ENCODE results near the gene PARD6A. TPM values are rescaled to one million over a fixed set of nuclear protein-coding genes. Genes with fewer than 3 reads are reported as not detected.

PARD6A gene
- total and polyA plus RNA-seq, 2 of the 13 experiments (the other 11 are each of a cell fraction or from before 2014, with no cell fraction given) = 3.5 to 4.3 TPM

GRCh38 chr16:67652578-67653127, 8.1 kb upstream of the PARD6A start (continued):
- TF ChIP-seq ARID4A (CRISPR knock-in tag; IDR thresholded peaks at IDR 0.05; ENCODE audit: borderline replicate concordance) (peak; percentile 66; the same call in 1 of the 2 replicates), IKZF4 (CRISPR knock-in tag; IDR thresholded peaks at IDR 0.05; ENCODE audit: borderline replicate concordance, low read depth, not compliant biosample characterization) (peak; percentile 74), RBFOX2 (IDR thresholded peaks at IDR 0.05; ENCODE audit: low read depth, low read length) (no peak), HNF1B (CRISPR knock-in tag; IDR thresholded peaks at IDR 0.05) (no peak), TARDBP (CRISPR knock-in tag; IDR thresholded peaks at IDR 0.05) (no peak), NFYB (CRISPR knock-in tag; IDR thresholded peaks at IDR 0.05) (no peak), KDM6A (CRISPR knock-in tag; IDR thresholded peaks at IDR 0.05; ENCODE audit: low read depth) (no peak), MED8 (CRISPR knock-in tag; IDR thresholded peaks at IDR 0.05; ENCODE audit: insufficient replicate concordance) (no peak), AGO1 (IDR thresholded peaks at IDR 0.05; ENCODE audit: low read depth, low read length, poor library complexity, severe bottlenecking) (no peak), ZNF891 (CRISPR knock-in tag; IDR thresholded peaks at IDR 0.05) (no peak), ZBTB46 (CRISPR knock-in tag; IDR thresholded peaks at IDR 0.05; ENCODE audit: borderline replicate concordance) (no peak), MED13 (CRISPR knock-in tag; IDR thresholded peaks at IDR 0.05) (no peak), HOXA5 (CRISPR knock-in tag; IDR thresholded peaks at IDR 0.05) (no peak; the same call in 1 of the 2 replicates), ZNF513 (CRISPR knock-in tag; conservative IDR thresholded peaks at IDR 0.05) (no peak), ISX (CRISPR knock-in tag; conservative IDR thresholded peaks at IDR 0.05) (no peak), POLR2AphosphoS5 (IDR thresholded peaks at IDR 0.05; ENCODE audit: low read depth, low read length) (no peak), BRF2 (CRISPR knock-in tag; IDR thresholded peaks at IDR 0.05) (no peak)
- TF ChIP-seq, protein P1, sequence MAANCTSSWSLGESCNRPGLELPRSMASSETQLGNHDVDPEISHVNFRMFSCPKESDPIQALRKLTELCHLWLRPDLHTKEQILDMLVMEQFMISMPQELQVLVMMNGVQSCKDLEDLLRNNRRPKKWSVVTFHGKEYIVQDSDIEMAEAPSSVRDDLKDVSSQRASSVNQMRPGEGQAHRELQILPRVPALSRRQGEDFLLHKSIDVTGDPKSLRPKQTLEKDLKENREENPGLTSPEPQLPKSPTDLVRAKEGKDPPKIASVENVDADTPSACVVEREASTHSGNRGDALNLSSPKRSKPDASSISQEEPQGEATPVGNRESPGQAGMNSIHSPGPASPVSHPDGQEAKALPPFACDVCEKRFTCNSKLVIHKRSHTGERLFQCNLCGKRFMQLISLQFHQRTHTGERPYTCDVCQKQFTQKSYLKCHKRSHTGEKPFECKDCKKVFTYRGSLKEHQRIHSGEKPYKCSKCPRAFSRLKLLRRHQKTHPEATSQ (CRISPR knock-in tag; IDR thresholded peaks at IDR 0.05; ENCODE audit: borderline replicate concordance) = no peak

Data from HepG2 (cell line).